H9 (cell line): ENCODE measurements around the gene HS2ST1. TPM values are rescaled to one million over a fixed set of nuclear protein-coding genes. Genes with fewer than 3 reads are reported as not detected.

Source experiments
- DNase-seq: peaks from one replicate; pipeline ENCODE4 v3.0.0-alpha.2; 2017
- H2AFZ ChIP-seq: one replicate; pipeline ENCODE4 v1.6.1; 2013; ENCODE audit warnings: mild to moderate bottlenecking, low read length, control low read depth, moderate library complexity
- H2AK5ac ChIP-seq: 2 replicates; pipeline ENCODE4 v1.6.1; 2013; ENCODE audit warnings: low read length, control low read depth, mixed read lengths; ENCODE audit not compliant: insufficient read length
- H2BK120ac ChIP-seq: one replicate; pipeline ENCODE4 v1.6.1; 2013; ENCODE audit warnings: low read depth, mild to moderate bottlenecking, low read length, control low read depth, inconsistent platforms; ENCODE audit not compliant: poor library complexity, severe bottlenecking
- H2BK12ac ChIP-seq: 2 replicates; pipeline ENCODE4 v1.6.1; 2013; ENCODE audit warnings: low read length, control low read depth, mixed read lengths, low read depth; ENCODE audit not compliant: insufficient read length
- H2BK15ac ChIP-seq: 2 replicates; pipeline ENCODE4 v1.6.1; 2013; ENCODE audit warnings: low read depth, low read length, control low read depth
- H2BK20ac ChIP-seq: one replicate; pipeline ENCODE4 v1.6.1; 2013; ENCODE audit warnings: low read depth, mild to moderate bottlenecking, low read length, control low read depth, inconsistent platforms; ENCODE audit not compliant: poor library complexity, severe bottlenecking
- H2BK5ac ChIP-seq: 2 replicates; pipeline ENCODE4 v1.6.1; 2013; ENCODE audit warnings: low read length, control low read depth, mixed read lengths; ENCODE audit not compliant: insufficient read length
- H3K14ac ChIP-seq: 2 replicates; pipeline ENCODE4 v1.6.1; 2013; ENCODE audit warnings: low read length, control low read depth; ENCODE audit not compliant: insufficient read depth
- H3K18ac ChIP-seq: 2 replicates; pipeline ENCODE4 v1.6.1; 2013; ENCODE audit warnings: low read depth, mild to moderate bottlenecking, mixed read lengths, low read length, control low read depth; ENCODE audit not compliant: insufficient read length
- H3K23ac ChIP-seq: 2 replicates; pipeline ENCODE4 v1.6.1; 2013; ENCODE audit warnings: low read length, control low read depth, mixed read lengths, low read depth; ENCODE audit not compliant: insufficient read length
- H3K23me2 ChIP-seq: 2 replicates; pipeline ENCODE4 v1.6.1; 2013; ENCODE audit warnings: low read depth, mild to moderate bottlenecking, mixed read lengths, low read length, control low read depth; ENCODE audit not compliant: insufficient read length, poor library complexity, severe bottlenecking
- H3K27ac ChIP-seq: 2 replicates; pipeline ENCODE4 v1.5.1; 2013; ENCODE audit warnings: low read length, control low read depth, mixed read lengths, low read depth; ENCODE audit not compliant: insufficient read length
- H3K27me3 ChIP-seq: 2 replicates; pipeline ENCODE4 v1.6.1; 2013; ENCODE audit warnings: low read length, control low read depth, inconsistent platforms; ENCODE audit not compliant: insufficient read depth
- H3K4ac ChIP-seq: 2 replicates; pipeline ENCODE4 v1.6.1; 2013; ENCODE audit warnings: low read depth, mild to moderate bottlenecking, control low read depth, inconsistent platforms, low read length, moderate library complexity
- H3K4me1 ChIP-seq: 2 replicates; pipeline ENCODE4 v1.6.1; 2013; ENCODE audit warnings: low read length, control low read depth, inconsistent platforms; ENCODE audit not compliant: insufficient read depth
- H3K4me2 ChIP-seq: 2 replicates; pipeline ENCODE4 v1.6.1; 2013; ENCODE audit warnings: low read length, control low read depth, mixed read lengths; ENCODE audit not compliant: insufficient read length, insufficient read depth
- H3K56ac ChIP-seq: 2 replicates; pipeline ENCODE4 v1.6.1; 2013; ENCODE audit warnings: low read depth, mild to moderate bottlenecking, mixed read lengths, low read length, control low read depth; ENCODE audit not compliant: insufficient read length
- H3K79me1 ChIP-seq: 2 replicates; pipeline ENCODE4 v1.6.1; 2013; ENCODE audit warnings: low read depth, mild to moderate bottlenecking, moderate library complexity, low read length, control low read depth, inconsistent platforms; ENCODE audit not compliant: insufficient read depth, poor library complexity, severe bottlenecking
- H3K79me2 ChIP-seq: 2 replicates; pipeline ENCODE4 v1.6.1; 2013; ENCODE audit warnings: low read length, control low read depth, inconsistent platforms; ENCODE audit not compliant: insufficient read depth
- H3K9ac ChIP-seq: 2 replicates; pipeline ENCODE4 v1.6.1; 2013; ENCODE audit warnings: low read length, control low read depth, mixed read lengths; ENCODE audit not compliant: insufficient read length; ENCODE audit errors: extremely low read depth
- H3K9me3 ChIP-seq: one replicate; pipeline ENCODE4 v1.6.1; 2013; ENCODE audit warnings: low read depth, low read length, inconsistent platforms; ENCODE audit not compliant: control insufficient read depth
- H3T11ph ChIP-seq: one replicate; pipeline ENCODE4 v1.6.1; 2013; ENCODE audit warnings: mild to moderate bottlenecking, low read length, control low read depth, inconsistent platforms
- H4K20me1 ChIP-seq: one replicate; pipeline ENCODE4 v1.6.1; 2013; ENCODE audit not compliant: control insufficient read depth, insufficient read length, insufficient read depth
- H4K5ac ChIP-seq: 2 replicates; pipeline ENCODE4 v1.6.1; 2013; ENCODE audit warnings: low read depth, mild to moderate bottlenecking, mixed read lengths, low read length, control low read depth; ENCODE audit not compliant: insufficient read length
- H4K8ac ChIP-seq: replicated peaks from 2 replicates; pipeline ENCODE4 v1.6.1; 2013; ENCODE audit warnings: low read length, control low read depth, mixed read lengths, low read depth; ENCODE audit not compliant: insufficient read length
- H4K91ac ChIP-seq: 2 replicates; pipeline ENCODE4 v1.6.1; 2013; ENCODE audit warnings: low read depth, mild to moderate bottlenecking, moderate library complexity, mixed read lengths, low read length, control low read depth; ENCODE audit not compliant: insufficient read length
- H3K27ac Mint-ChIP-seq, 3 experiments: 2 replicates in 2 of 3; 3 replicates in 1 of 3; pipeline ENCODE4 v1.8.0; 2020 to 2021; ENCODE audit warnings: mixed read lengths in 3 of 3, mild to moderate bottlenecking in 1 of 3, moderate library complexity in 1 of 3
- H3K27me3 Mint-ChIP-seq: 2 replicates; pipeline ENCODE4 v1.8.0; 2021; ENCODE audit warnings: low read depth, mild to moderate bottlenecking, moderate library complexity, mixed read lengths
- H3K36me3 Mint-ChIP-seq, 3 experiments: 2 replicates in 2 of 3; 3 replicates in 1 of 3; pipeline ENCODE4 v1.8.0; 2020 to 2021; ENCODE audit warnings: low read depth in 3 of 3, mixed read lengths in 3 of 3; ENCODE audit not compliant: insufficient read depth in 1 of 3
- H3K4me1 Mint-ChIP-seq, 2 experiments: 2 replicates each; pipeline ENCODE4 v1.8.0; 2020; ENCODE audit warnings: mixed read lengths in 2 of 2
- H3K4me3 Mint-ChIP-seq, 2 experiments: 2 replicates in 1 of 2; 3 replicates in 1 of 2; pipeline ENCODE4 v1.8.0; 2020 to 2021; ENCODE audit warnings: mild to moderate bottlenecking in 2 of 2, mixed read lengths in 2 of 2, moderate library complexity in 1 of 2
- H3K9me3 Mint-ChIP-seq, 2 experiments: 2 replicates in 1 of 2; 3 replicates in 1 of 2; pipeline ENCODE4 v1.8.0; 2020; ENCODE audit warnings: mild to moderate bottlenecking in 2 of 2, mixed read lengths in 2 of 2, moderate library complexity in 1 of 2
- CTCF ChIP-seq: fragments of 200-600 bp; sonication (generic); conservative IDR thresholded peaks from 3 replicates; pipeline ENCODE4 v1.8.0; 2021; ENCODE audit warnings: antibody characterized with exemption, mild to moderate bottlenecking
- WGBS: extraction: QIAGEN DNeasy Blood & Tissue Kit; methylation state at CpG from one replicate; pipeline ENCODE4 v1.1.7; 2013; ENCODE audit warnings: missing lambda C conversion rate, low lambda C conversion rate, mixed read lengths; ENCODE audit not compliant: insufficient read length; ENCODE audit errors: extremely low coverage; 5-methylcytosine and 5-hydroxymethylcytosine counted together
- total RNA-seq: library from RNA; stranded (reverse); gene quantifications from 2 replicates; pipeline ENCODE4 v1.2.1, GENCODE V29; 2021

The HS2ST1 gene
- total RNA-seq, 1 experiment from 2014 or later, result 20.1 TPM

- Histone ChIP-seq H2BK12ac (no peak overlapping the region), H3K27me3 (no peaks in the 10 kb centered on the region), H3K4ac (no peak overlapping the region), H2AK5ac (no peak overlapping the region), H2BK120ac (no peak overlapping the region), H3K23me2 (no peaks in the 10 kb centered on the region), H3K79me1 (no peaks in the 10 kb centered on the region), H4K20me1 (no peaks in the 10 kb centered on the region), H2BK5ac (no peak overlapping the region), H3K4me2 (no peak overlapping the region), H2AFZ (no peak overlapping the region), H3K23ac (no peak overlapping the region), H2BK15ac (no peak overlapping the region), H3K56ac (no peak overlapping the region), H3K18ac (no peak overlapping the region), H3K9ac (no peak overlapping the region), H4K5ac (no peak overlapping the region), H3K4me1 (no peaks in the 10 kb centered on the region; the same call in 1 of the 2 replicates), H3K14ac (no peak overlapping the region), H2BK20ac (no peak overlapping the region), H3K27ac (no peak overlapping the region), H3T11ph (no peak overlapping the region), H4K8ac (no peak overlapping the region), H3K79me2 (no peaks in the 10 kb centered on the region), H3K9me3 (no peaks in the 10 kb centered on the region), H4K91ac (no peak overlapping the region)
- WGBS, result no CpG with 5 or more reads among the region's 8 CpGs
- no peak for TF ChIP-seq CTCF
- Mint-ChIP-seq H3K27me3 (peaks cover 22% of the 10 kb centered on the region), H3K4me1 (peaks cover 11 to 12% of the 10 kb centered on the region in 2 experiments), H3K36me3 (peaks cover 0 to 2% (median 0%) of the 10 kb centered on the region in 3 experiments; a peak in 1 of 7 replicates), H3K9me3 (no peaks in the 10 kb centered on the region), H3K27ac (no peak overlapping the region; a peak in 1 of 7 replicates), H3K4me3 (no peak overlapping the region)
- no peak for DNase-seq
Observed at GRCh38 chr1:87144316-87144895, 230.0 kb downstream of the HS2ST1 start.
